HG02588 (cell line): ENCODE measurements around the gene KRT33B.
"Not testable (repeated sequence)": the region's sequence is repeated elsewhere in the genome, so short reads cannot be mapped to it uniquely, and the experiment has no call there.

ENCODE experiments used
- ATAC-seq: cut with Tn5 transposase; IDR thresholded peaks from one replicate; pipeline ENCODE4 v1.9.1; 2021; ENCODE audit warnings: mild to moderate bottlenecking, moderate library complexity; ENCODE audit not compliant: unreplicated experiment

KRT33B gene

GRCh38 chr17:41369713-41370112 lies at the start of gene KRT33B:
Gene KRT33B (minus strand): TSS chr17:41369813. CDS start chr17:41369750, 63 bp downstream.
- ATAC-seq, result no peak

DNA sequence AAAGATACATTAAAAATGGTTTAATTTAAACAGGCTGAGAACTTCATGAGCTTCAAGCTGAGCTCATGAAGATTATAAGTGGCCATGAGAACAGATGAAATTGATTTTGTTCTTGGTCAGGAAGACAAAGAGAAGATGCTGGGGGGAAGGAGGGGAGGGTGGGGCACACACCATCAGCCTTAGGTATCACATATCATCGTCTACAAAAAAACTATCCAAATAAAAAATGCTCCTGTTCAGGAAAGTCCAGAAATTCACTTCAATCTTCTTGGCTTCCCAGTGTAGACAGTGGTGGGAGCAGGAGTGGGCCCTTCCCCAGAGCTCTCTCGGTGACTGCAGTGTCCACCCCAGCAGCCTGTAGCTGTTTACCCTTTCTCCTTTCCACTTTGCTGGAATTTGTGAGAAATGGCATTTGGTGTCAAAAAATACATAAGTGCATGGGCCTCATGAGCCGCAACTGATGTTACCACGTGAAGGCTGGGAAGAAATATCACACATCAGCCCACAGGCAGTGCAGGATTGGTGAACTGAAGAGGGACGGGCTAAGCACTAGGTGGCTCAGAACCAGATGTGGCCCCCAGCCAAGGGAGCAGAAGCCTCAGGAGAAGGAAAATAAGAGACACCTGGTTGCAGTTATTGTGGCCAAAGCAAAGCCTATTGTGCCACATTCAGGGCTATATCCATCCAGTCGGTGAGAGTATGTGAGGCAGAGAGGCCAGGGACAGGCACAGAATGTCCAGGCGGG lies 48.7 kb upstream of the KRT33B start:
- no peak for ATAC-seq

GRCh38 chr17:41417576-41418015 lies 48.0 kb upstream of the KRT33B start:
- ATAC-seq, result no peak

- no peak for ATAC-seq
Measured at GRCh38 chr17:41417127-41417526, 47.5 kb upstream of the KRT33B start.

GRCh38 chr17:41416479-41416878 lies 46.9 kb upstream of the KRT33B start:
- no peak for ATAC-seq

DNA sequence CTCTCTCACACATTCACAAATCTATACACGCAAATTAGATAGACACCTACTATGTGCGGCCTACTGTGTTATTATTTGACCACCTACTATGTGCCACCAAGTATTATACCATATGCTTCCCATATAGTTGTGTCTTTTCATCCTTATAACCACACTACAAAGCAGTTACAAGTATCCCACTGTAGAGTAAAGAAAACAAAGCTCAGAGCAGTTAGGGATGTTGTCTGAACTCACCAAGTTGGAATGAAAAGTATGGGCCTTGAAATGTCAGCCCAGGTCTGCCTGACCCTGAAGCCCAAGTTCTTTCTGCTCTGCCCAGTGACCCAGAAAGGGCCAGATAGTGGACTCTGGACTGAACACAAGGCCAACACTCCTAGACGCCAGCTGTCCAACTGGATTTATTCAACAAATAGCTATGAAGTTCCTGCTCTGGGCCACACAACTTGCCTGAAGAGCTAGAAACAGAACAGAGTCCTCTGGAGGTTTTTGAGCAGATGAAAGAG lies 46.3 kb upstream of the KRT33B start:
- no peak for ATAC-seq

GRCh38 chr17:41415411-41415810 lies 45.8 kb upstream of the KRT33B start:
- ATAC-seq, result no peak

DNA sequence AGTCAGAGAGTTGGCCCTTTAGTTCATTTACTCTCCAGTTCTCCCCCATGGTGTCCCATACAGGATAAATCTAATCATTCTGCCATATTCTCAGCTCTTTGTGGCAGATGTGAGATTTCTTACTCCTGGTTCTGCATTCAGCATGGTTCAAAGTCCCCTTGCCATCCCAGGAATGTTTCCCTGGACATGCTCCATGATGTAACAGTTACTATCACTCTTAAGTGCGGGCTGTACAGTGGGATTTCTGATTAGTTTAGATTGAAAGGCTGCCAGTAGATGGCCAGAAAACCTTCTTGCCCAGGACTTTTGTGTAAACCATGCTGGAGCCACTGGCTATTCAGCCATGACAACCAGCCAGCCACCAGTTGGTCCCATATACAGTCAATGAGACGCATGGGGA lies 44.4 kb upstream of the KRT33B start:
- no peak for ATAC-seq

- ATAC-seq, result no peak
Measured at GRCh38 chr17:41413353-41413957, 43.8 kb upstream of the KRT33B start.

GRCh38 chr17:41411072-41411840 lies 41.6 kb upstream of the KRT33B start:
- no peak for ATAC-seq

- no peak for ATAC-seq
Measured at GRCh38 chr17:41407226-41407625, 37.6 kb upstream of the KRT33B start.

GRCh38 chr17:41406205-41406604 lies 36.6 kb upstream of the KRT33B start:
- no peak for ATAC-seq

GRCh38 chr17:41404024-41404671 lies 34.5 kb upstream of the KRT33B start:
- ATAC-seq, result no peak

DNA sequence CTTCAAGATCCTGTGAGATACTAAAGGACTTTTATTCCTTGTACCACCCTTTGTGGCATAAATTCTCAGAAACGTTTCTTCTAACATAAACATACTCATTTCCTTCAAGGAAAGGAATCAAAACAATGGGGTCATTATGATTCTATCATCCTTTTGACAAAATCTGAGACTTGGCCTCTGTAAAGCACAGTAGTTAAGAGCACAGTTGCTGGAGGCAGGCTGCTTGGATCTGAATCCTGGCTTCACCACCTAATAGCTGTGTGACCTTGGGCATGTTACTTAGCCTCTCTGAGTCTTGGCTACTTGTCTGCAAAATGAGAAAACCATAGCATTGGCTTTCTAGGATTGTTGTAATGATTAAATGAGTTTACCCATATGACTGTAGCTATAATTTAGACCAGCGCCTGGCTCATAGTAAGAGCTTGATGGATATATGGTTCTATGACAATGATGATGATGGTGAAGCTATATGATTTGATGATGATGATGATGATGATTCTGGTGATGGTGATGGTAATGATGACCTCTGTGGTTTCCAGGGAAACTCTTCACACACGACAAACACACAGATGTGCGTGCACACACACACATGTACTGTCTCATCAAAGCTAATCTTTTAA lies 33.9 kb upstream of the KRT33B start:
- no peak for ATAC-seq

DNA sequence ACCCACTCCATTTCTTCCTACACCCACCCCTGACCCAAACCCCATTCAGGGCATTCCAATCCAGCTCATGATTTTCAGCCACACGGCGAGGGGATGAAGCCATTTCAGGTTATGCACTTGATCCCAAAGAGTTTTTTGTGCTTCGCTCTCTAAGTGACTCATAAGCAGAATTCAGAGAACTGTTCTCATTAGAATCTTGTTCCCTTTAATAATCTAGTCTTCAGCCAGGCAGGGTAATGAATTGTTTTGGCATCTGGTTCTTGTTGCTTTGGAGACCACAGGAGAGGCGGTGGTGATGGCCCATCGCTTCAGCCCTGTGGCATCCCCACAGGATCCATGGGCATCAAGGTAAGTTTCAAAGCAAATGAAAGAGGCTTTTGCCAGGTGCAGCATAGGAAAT lies 32.5 kb upstream of the KRT33B start:
- no peak for ATAC-seq

DNA sequence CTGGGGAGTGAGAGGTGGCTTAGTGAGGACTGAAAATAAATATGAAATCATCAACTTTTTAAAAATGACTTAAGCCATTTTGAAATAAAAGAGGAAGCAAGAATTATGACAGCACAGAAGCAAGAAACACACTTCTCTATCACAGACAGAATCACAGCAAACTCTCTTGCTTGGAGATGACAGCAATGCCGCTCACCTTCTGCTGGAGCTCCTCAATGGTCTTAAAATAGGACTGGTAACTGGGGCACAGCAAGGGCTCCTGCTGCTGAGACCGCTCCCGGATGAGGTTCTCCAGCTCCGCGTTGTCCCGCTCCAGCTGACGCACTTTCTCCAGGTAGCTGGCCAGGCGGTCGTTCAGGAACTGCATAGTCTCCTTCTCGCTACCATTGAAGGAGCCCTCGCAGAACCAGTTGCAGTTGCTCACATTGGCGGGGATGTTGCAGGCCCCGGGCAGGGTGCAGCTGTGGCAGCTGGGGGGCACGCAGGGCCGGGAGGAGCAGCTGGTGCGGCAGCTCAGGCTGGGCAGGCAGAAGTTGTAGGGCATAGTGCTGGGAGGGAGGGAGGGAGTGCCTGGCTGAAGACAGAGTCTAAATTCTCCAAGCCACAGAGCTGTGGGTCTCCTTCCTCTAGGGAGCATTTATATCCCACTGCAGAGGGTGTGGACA lies 27.5 kb upstream of the KRT33B start, which contains the start of gene KRT31:
Gene KRT31, minus strand, starts transcription at position 613 of the 665 bp plus-strand sequence. Its CDS starts 69 bp downstream, at position 544.
- ATAC-seq, result no peak

DNA sequence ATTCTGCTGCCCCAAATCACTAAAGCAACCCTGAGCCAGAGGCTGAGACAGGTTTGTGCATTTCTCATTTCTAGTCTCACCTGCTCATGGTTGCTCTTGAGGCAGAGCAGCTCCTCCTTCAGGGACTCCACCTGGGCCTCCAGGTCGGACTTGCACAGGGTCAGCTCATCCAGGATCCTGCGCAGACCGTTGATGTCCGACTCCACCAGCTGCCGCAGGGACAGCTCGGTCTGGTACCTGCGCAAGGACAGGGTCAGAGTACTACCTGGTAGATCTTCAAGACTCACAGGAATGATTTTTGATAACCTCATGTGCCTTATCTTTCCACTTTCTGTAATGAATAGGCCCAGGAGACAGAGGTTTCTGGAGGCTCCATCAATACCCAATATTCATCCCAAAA lies 26.7 kb upstream of the KRT33B start:
- ATAC-seq, result no peak

- ATAC-seq, result no peak
Measured at GRCh38 chr17:41395611-41396010, 26.0 kb upstream of the KRT33B start.

GRCh38 chr17:41395044-41395443 lies 25.4 kb upstream of the KRT33B start:
- not testable (repeated sequence) for ATAC-seq
